ENCODE measurements around the gene KLHL3.
"Not testable (repeated sequence)": the region's sequence is repeated elsewhere in the genome, so short reads cannot be mapped to it uniquely, and the experiment has no call there.

The KLHL3 gene

DNA sequence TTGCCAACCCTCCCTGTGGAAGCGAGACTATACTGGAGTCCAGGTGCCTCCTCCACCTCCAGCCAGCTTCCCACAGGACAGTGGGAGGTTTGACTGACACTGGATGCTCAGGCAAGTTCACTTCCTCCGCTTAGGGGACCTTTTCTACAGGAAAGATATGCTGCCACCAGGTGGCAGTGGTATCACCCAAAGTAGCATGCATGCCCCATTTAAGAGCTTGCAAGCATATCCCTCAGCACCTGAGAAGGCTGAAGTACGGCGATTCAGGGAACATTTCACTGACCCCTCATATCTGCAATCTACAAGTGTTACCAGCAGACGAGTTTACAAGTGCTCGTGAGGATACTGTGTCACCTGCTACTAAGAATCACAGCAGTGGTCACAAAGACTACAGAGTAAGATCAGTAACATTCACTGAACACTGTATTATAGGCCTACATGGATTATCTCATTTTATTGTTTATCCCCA, 75.5 kb downstream of the KLHL3 start:
- peak; percentile 42 for DNase-seq

- no peak for DNase-seq
Measured at GRCh38 chr5:137659209-137659608, 76.7 kb downstream of the KLHL3 start.

GRCh38 chr5:137658324-137658723, 77.6 kb downstream of the KLHL3 start:
- no peak for DNase-seq

DNA sequence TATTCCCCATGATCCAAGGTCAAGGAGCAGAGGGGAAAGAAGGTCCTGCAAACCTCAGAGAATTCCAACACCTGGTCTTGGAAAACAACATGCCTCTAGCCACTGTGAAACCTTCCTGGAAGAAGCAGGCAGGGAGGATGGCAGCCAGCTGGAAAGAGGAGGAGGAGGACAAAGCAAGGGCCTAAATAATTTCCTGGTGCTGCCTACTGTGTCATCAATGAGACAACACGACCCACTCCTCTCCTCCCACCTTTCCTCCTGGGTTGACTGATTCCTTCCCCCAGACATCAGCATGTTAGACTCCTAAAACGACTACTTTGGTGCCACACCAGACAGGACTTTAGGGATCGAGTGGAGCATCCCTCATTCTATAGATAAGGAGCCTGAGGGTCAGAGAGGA, 78.8 kb downstream of the KLHL3 start:
- DNase-seq, result no peak

GRCh38 chr5:137656558-137656957, 79.3 kb downstream of the KLHL3 start:
- DNase-seq, result no peak

DNA sequence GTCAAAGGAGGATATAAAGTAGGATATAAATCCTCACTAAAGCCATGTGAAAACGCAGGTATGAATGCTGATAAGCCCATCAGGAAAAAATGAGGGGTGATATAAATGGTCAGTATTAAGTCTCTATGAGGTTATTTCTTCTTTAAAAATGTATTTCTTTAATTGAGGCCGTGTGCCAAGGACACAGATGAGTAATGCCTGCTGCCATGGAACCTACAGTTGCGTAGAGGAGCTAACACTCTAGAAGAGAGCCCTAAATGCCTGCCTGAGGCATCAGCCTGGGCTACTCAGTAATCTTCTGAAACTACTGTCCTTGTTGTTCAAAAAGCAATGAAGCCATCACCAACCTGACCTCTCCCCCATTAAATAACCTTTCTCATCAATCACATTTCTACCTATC, 84.9 kb downstream of the KLHL3 start:
- DNase-seq, result no peak

DNA sequence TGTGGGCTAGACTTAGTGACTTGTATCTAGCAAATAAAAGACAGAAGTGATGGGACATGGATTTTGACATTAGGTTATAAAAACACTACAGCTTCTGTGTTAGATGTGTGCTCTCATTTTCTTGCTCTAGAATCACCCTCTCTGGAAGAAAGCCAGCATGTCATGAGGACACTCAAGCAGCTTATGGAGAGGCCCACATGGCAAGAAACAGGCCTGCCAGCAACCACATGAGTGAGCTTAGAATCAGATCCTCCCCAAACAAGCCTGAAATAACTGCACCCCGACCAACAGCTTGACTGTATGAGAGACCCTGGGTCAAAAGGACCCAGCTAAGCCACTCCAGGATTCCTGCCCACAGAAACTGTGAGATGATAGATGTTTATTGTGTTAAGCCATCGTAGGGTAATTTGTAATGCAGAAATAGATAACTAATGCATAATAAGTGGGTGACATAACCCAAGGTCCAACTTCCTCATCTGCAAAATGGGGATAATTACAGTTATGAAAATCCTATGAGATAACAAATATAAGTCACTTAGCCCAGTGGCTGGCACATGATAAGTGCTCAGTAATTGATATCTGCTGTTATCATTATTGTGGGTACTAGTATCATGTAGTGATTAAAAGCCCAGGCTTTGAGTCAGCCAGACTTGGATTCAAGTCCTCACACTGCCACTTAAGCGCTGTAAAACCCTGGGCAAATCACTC, 86.5 kb downstream of the KLHL3 start:
- peak; percentile 63 for DNase-seq

- no peak for DNase-seq
Measured at GRCh38 chr5:137648361-137648760, 87.5 kb downstream of the KLHL3 start.

- no peak for DNase-seq
Measured at GRCh38 chr5:137647401-137647800, 88.5 kb downstream of the KLHL3 start.

GRCh38 chr5:137646761-137647160, 89.1 kb downstream of the KLHL3 start:
- no peak for DNase-seq

DNA sequence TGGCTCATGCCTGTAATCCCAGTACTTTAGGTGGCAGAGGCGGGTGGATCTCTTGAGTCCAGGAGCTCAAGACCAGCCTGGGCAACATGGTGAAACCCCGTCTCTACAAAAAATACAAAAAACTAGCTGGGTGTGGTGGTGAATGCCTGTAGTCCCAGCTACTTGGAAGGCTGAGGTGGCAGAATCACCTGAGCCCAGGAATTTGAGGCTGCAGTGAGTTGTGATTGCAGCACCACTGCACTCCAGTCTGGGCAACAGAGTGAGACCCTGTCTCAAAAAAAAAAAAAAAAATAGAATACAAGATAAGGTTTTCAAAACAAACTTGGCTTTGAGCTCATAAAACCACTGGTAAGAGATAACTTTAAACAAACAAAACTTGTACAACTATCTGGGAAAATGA, 92.8 kb downstream of the KLHL3 start:
- not testable (repeated sequence) for DNase-seq

DNA sequence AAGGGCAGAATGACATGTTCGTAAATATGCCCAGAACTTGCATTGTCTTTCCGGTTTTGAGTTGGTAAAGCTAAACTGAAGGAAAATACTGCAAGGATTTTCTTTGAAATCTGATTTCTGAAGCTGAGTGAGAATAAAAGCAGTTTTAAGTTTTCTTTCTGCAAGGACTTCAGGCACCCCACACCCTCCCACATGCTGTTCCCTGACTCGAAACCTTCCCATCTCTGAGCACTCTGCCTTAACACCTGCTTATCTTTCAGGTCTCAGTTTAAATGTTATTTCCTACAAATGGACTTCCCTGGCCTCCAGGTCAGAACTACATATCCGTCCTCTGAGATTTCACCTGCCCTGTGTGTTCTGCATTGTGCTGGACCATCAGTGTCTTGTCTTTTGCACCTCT, 93.8 kb downstream of the KLHL3 start:
- no peak for DNase-seq

GRCh38 chr5:137641148-137641547, 94.7 kb downstream of the KLHL3 start:
- no peak for DNase-seq

GRCh38 chr5:137639645-137640044, 96.2 kb downstream of the KLHL3 start:
- DNase-seq, result no peak

- no peak for DNase-seq
Measured at GRCh38 chr5:137638841-137639240, 97.0 kb downstream of the KLHL3 start.

- no peak for DNase-seq
Measured at GRCh38 chr5:137636830-137637714, 98.8 kb downstream of the KLHL3 start.

GRCh38 chr5:137636099-137636498, 99.8 kb downstream of the KLHL3 start:
- DNase-seq, result no peak

- DNase-seq, result no peak
Measured at GRCh38 chr5:137635521-137635921, 100.4 kb downstream of the KLHL3 start.

GRCh38 chr5:137633896-137634295, 102.0 kb downstream of the KLHL3 start:
- DNase-seq, result no peak

GRCh38 chr5:137632716-137633115, 103.2 kb downstream of the KLHL3 start:
- DNase-seq, result no peak

GRCh38 chr5:137631453-137631852, 104.4 kb downstream of the KLHL3 start:
- no peak for DNase-seq

GRCh38 chr5:137630972-137631370, 104.9 kb downstream of the KLHL3 start:
- DNase-seq, result no peak

- DNase-seq, result no peak
Measured at GRCh38 chr5:137630216-137630971, 105.5 kb downstream of the KLHL3 start.
